HG02885 (cell line): ENCODE results near the gene KRT73.

Experiments
- ATAC-seq: cut with Tn5 transposase; IDR thresholded peaks from one replicate; pipeline ENCODE4 v1.9.1; 2021; ENCODE audit warnings: mild to moderate bottlenecking; ENCODE audit not compliant: unreplicated experiment, poor library complexity

Gene KRT73

GRCh38 chr12:52618216-52618615 lies at the start of gene KRT73:
TSS of gene KRT73 (minus strand) at chr12:52618559. CDS start at chr12:52618524, 35 bp downstream.
- no peak for ATAC-seq

- no peak for ATAC-seq
These were observed 49.6 kb upstream of the KRT73 start for GRCh38 chr12:52667931-52668330.

- no peak for ATAC-seq
These were observed 49.1 kb upstream of the KRT73 start for GRCh38 chr12:52667509-52667908.

- no peak for ATAC-seq
These were observed 48.1 kb upstream of the KRT73 start for GRCh38 chr12:52666471-52666870.

GRCh38 chr12:52663420-52663819 lies 45.1 kb upstream of the KRT73 start:
- no peak for ATAC-seq

- no peak for ATAC-seq
These were observed 44.5 kb upstream of the KRT73 start for GRCh38 chr12:52662918-52663229.

- no peak for ATAC-seq
These were observed 43.9 kb upstream of the KRT73 start for GRCh38 chr12:52662093-52662917.

GRCh38 chr12:52661668-52662067 lies 43.3 kb upstream of the KRT73 start:
- ATAC-seq: no peak

- no peak for ATAC-seq
These were observed 42.7 kb upstream of the KRT73 start for GRCh38 chr12:52660934-52661499.

- ATAC-seq: no peak
These were observed 41.6 kb upstream of the KRT73 start for GRCh38 chr12:52659951-52660350.

GRCh38 chr12:52659395-52659794 lies 41.0 kb upstream of the KRT73 start:
- no peak for ATAC-seq

- no peak for ATAC-seq
These were observed 39.8 kb upstream of the KRT73 start for GRCh38 chr12:52658196-52658595.

- no peak for ATAC-seq
These were observed 39.0 kb upstream of the KRT73 start for GRCh38 chr12:52657250-52657902.

GRCh38 chr12:52656616-52657015 lies 38.3 kb upstream of the KRT73 start:
- no peak for ATAC-seq

- no peak for ATAC-seq
These were observed 37.4 kb upstream of the KRT73 start for GRCh38 chr12:52655720-52656124.

GRCh38 chr12:52655251-52655650 lies 36.9 kb upstream of the KRT73 start:
- ATAC-seq: no peak

GRCh38 chr12:52651726-52652261 lies 33.4 kb upstream of the KRT73 start, which contains the start of gene KRT2:
TSS of gene KRT2 (minus strand) at chr12:52652211. CDS start at chr12:52652142, 69 bp downstream.
- no peak for ATAC-seq

- no peak for ATAC-seq
These were observed 32.2 kb upstream of the KRT73 start for GRCh38 chr12:52650520-52651081.

GRCh38 chr12:52649066-52649465 lies 30.7 kb upstream of the KRT73 start:
- ATAC-seq: no peak

GRCh38 chr12:52648012-52648550 lies 29.7 kb upstream of the KRT73 start:
- ATAC-seq: no peak

- no peak for ATAC-seq
These were observed 29.2 kb upstream of the KRT73 start for GRCh38 chr12:52647601-52648000.
